Stimulated activated naive CD4-positive, alpha-beta T cell (primary cell): ENCODE results near the gene UBXN11.

Experiments
- DNase-seq, 6 experiments: peaks; one replicate each; lab custom pipeline; 2025; lab: John Stamatoyannopoulos, UW

The UBXN11 gene

GRCh38 chr1:26306290-26307229, at the start of gene UBXN11:
Gene UBXN11 (minus strand): TSS chr1:26306636. CDS start chr1:26302883, 3,753 bp downstream.
- DNase-seq: peak; percentile 84 to 94 (median 89)

DNA sequence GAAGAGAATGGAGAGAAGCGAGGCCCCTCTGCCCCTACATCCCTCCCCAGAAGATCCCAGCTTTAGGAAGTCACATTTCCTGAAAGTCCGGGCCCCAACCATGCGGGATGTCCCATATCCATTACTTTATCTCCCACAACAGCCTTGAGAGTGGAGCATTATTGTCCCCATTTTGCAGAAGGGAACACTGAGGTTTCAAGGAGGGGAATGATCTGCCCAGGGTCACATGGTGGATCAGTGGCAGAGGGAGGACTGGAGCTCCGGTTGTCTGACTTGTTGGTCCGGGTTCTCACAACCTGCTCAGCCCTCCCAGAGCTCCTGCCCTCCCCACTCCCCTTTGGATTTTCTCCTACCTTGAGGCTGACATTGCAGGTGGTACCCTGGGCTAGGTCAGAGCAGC, 49.7 kb upstream of the UBXN11 start:
- no peak for DNase-seq

- no peak for DNase-seq
These were observed 48.5 kb upstream of the UBXN11 start for GRCh38 chr1:26354972-26355371.

DNA sequence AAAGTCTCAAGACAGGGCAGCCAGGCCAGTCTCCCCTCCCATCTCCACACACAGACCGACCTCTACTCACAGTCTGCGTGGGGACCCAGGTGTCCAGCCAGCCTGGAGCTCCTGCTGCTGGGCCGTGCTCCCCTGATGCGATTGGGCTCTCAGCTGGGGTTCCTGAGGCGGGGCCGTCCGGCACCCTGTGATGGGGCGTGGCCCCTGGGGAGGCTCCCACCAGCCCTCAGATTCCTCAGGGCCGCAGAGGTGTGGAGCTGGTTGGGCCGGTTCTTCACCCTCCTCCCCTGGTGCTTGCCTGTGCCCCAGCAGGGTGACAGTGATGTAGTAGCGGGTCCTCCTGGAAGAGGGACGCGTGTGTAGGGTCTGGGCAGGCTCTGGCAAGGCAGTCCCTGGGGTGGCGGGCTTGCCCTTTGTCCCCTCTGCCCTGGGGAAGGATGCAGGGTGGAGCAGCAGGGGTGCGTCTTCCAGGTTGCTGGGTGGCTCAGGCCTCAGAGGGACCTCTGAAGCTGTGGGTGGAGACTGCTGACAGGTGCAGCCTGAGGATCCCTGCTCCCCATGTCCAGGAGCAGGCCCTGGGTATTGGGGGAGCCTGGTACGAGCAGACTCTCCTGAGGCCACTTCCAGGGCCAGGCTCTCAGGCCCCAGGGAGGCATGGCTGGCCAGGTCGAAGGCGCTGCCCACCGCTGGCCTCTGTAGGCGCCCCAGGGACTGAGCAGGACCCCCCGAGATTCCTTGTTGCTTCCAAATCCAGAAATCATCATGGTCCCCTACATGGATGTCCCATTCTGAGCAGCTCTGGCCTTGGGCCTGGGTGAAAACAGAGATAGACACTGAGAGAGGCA, 47.8 kb upstream of the UBXN11 start, which contains the start of gene CRYBG2:
Gene CRYBG2 (minus strand): TSS at position 155 of the 845 bp plus-strand sequence. CDS start 7,473 bp downstream, outside the sequence.
- no peak for DNase-seq

GRCh38 chr1:26353210-26353859, 46.9 kb upstream of the UBXN11 start:
- DNase-seq: no peak

DNA sequence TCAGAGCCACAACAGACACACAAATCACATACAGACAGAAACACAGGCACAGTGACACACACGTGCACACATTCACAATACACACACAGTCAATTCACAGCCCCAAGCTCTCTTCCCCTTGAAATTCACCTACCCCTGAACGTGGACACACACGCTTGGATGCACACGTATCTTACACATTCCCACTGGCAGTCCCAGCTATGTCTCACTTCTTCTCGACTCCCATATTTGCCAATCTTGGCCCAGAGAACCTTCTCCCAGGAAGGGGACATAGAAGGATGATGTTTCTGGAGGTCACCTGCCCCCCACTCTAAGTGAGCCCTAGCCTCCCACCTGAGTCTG, 45.9 kb upstream of the UBXN11 start:
- DNase-seq: no peak

DNA sequence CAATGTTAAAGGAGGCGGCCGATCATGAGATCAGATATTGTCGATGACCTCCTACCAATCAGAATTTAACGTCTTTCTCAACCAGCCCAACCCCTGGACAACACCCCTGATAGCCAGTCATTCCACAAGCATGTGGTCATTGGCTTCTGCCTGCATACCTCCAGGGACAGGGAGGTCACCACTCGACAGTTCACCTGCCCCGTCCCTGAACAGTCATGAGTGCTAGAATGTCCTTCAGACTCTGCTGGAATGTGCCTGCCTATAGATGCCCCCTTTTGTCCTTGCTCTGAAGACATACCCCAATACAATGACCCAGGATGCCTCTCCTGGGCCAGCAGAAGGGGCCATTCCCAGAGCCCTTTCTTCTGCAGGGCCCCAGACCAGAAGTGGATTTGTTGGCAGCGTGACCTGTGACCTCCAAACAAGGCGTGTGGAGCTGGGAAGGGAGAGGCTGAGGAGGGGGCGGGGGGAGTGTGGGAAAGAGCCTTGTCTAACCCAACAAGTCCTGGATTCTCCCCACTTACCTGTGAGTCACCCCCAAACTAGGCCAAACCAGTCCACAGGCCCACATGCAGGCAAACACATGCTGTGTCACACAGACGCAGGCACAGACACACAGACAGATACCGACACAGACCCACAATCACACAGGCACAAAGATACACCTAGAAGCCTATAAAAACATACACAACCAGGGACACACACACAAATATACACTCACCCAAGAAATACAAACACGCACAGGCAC, 45.3 kb upstream of the UBXN11 start:
- DNase-seq: no peak

GRCh38 chr1:26350701-26351589, 44.5 kb upstream of the UBXN11 start:
- DNase-seq: no peak

DNA sequence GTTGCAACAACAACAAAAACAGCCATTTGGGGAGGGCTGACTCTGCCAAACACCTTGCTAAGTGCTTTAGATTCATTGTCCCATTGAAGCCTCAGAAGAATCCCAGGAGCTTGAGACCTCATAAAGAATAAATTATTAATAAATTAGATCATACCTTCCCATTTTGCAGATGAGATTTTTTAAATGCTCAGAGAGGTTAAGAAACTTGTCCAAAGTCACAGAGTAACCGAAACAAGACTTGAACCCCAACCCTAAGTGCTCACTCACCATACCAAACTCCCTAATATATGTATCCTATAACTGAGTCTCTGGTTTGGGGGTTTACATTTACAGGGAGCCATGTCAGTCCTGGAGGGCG, 43.9 kb upstream of the UBXN11 start:
- DNase-seq: no peak

DNA sequence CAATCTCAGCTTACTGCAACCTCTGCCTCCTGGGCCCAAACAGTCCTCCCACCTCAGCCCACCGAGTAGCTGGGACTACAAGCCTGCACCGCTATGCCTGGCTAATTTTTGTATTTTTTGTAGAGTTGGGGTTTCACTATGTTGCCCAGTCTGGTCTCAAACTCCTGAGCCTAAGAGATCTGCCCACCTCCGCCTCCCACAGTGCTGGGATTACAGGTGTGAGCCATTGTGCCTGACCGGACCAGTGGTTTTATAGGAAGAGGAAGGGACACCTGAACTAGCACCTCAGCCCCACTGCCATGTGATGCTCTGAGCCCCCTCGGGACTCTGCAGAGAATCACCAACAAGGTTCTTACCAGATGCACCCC, 43.4 kb upstream of the UBXN11 start:
- no peak for DNase-seq

DNA sequence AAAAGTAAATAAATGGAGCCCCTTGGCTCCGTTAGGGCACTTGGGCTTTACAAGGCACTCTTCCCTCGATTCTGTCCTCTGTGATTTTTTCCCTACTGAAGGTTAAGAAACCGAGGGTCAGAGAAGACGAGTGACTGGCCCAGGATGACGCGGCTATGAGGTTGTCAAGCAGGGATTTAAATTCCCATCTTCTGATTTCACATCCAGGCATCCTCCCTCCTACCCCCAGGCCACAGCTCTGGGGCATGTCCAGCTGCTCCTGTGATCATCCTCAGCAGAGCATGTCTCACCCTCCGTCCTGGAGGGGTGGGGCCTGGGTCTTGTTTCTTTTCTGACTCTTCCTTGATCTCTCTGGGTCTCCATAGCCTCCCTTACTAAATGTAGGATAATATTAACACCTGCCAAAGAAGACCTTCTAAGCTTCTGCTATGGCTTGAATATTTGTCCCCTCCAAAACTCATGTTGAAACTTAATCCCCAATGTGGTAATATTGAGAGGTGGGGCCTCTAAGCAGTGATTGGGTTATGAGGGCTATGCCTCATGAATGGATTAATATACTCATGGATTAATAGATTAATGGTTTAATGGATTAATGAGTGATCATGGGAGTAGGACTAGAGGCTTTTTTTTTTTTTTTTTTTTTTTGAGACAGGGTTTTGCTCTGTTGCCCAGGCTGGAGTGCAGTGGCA, 42.9 kb upstream of the UBXN11 start:
- DNase-seq: no peak

- DNase-seq: no peak
These were observed 40.0 kb upstream of the UBXN11 start for GRCh38 chr1:26346274-26347033.

DNA sequence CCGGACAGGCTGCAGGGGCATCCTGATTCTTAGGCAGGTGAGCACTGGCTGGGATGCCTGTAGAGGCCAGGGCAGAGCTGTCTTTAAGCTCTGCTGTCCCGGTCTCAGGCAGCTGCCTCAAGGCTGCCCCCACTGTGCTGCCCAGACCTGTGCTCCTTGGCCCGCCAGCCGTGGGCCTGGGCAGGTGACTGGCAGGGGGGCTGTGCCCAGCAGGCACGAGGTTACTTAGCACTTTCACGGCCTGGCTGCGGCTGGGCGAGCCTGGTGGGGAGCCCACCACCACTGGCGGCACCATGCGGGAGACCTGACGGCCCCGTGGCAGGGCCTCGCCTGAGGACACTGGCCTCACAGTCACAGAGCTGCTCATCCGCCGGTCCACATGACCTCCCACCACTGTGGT, 39.3 kb upstream of the UBXN11 start:
- no peak for DNase-seq

- no peak for DNase-seq
These were observed 37.9 kb upstream of the UBXN11 start for GRCh38 chr1:26344147-26344920.

DNA sequence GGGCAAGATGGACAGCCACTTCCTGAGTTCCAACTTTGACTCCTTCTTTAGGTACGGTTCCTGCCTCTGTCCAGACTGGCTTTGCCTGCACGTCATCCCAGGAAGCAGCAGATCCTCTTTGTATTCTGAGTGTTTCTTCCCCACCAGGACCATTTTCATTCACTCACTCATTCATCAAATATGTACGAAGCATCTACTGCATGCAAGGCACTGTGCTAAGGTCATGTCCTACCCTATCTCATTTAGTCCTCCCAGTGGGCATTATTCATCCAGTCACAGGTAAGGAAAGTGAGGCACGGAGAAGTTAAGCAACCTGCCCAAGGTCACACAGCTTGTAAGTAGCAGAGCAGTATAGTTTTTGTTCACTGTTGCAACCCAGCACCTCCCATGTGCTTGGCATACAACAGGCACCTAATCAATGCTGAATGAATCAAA, 33.6 kb upstream of the UBXN11 start:
- no peak for DNase-seq

GRCh38 chr1:26338670-26339069, 32.2 kb upstream of the UBXN11 start:
- DNase-seq: no peak

DNA sequence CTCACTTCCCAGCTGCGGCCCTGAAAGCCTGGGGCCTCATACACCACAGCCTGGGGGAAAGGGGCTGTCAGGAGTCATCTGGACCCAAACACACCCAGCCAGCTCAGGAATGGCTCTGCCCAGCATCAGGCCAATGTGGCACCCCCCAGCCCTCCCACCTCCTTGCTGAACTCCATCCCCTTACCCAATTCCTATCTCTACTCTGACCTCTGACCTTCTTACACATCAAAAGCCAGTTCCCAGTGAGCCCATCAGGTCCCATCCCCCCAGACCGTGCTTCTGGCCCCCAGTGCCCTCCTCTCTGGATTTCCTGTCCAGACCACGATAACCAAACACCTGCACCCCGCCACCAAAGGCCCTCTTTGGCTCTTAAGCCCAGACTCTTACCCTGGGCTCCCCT, 31.2 kb upstream of the UBXN11 start:
- no peak for DNase-seq

DNA sequence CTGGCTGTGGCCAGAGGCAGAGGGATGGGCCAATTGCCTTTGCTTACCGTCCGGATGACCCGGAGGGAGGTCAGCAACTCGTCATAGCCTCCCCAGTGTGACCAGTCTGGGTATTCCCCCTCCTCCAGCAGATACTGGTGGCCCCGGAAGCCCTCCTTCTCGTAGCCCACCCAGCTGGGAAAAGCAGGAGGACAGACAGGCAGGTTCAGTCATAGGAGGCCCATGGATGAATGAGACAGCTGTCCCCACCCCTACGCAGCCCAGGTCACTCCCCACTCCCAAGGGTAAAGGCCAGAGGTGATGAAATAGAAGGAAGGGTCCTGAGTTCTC, 30.7 kb upstream of the UBXN11 start:
- no peak for DNase-seq
